Thyroid gland (tissue), 4 donors: Measurements from ENCODE around the gene ZMIZ1. TPM values are rescaled to one million over a fixed set of nuclear protein-coding genes. Genes with fewer than 3 reads are reported as not detected.

Experiments
- DNase-seq, 2 donors: peaks; one replicate each; pipeline ENCODE4 v3.0.0-alpha.2; 2019
- H3K27ac ChIP-seq, 3 donors: fragments of 200-600 bp; sonication (generic); 1 replicate in 2 of 3; 2 replicates in 1 of 3; pipeline ENCODE4 v1.5.1; 2016 to 2019; ENCODE audit warnings: mild to moderate bottlenecking in 1 of 3, moderate library complexity in 1 of 3
- H3K27me3 ChIP-seq: fragments of 200-600 bp; sonication (generic); one replicate; pipeline ENCODE4 v1.5.1; 2019
- H3K36me3 ChIP-seq, 2 donors: fragments of 200-600 bp; sonication (generic); one replicate each; pipeline ENCODE4 v1.5.1; 2016 to 2019
- H3K4me1 ChIP-seq, 2 donors: fragments of 200-600 bp; sonication (generic); one replicate each; pipeline ENCODE4 v1.5.1; 2017 to 2019
- H3K4me3 ChIP-seq, 3 donors: fragments of 200-600 bp; sonication (generic); replicated peaks in 1 of 3; 1 replicate in 2 of 3; 2 replicates in 1 of 3; pipeline ENCODE4 v1.5.1; 2016; ENCODE audit warnings: mild to moderate bottlenecking in 1 of 3
- H3K9me3 ChIP-seq: fragments of 200-600 bp; sonication (generic); one replicate; pipeline ENCODE4 v1.5.1; 2017
- CTCF ChIP-seq, 6 experiments: fragments of 200-600 bp in 3 of 6; fragments of 450-650 bp in 3 of 6; sonication (generic) in 3 of 6; IDR thresholded peaks; one replicate each; pipeline ENCODE4 v1.5.1; 2016 to 2019; ENCODE audit warnings: antibody characterized with exemption in 6 of 6, mild to moderate bottlenecking in 2 of 6, inconsistent platforms in 1 of 6, moderate library complexity in 1 of 6
- POLR2A ChIP-seq, 2 donors: fragments of 450-650 bp; IDR thresholded peaks; one replicate each; pipeline ENCODE4 v1.6.1; 2017; ENCODE audit warnings: antibody characterized with exemption in 2 of 2, mild to moderate bottlenecking in 2 of 2, moderate library complexity in 1 of 2
- WGBS, 2 donors: methylation state at CpG; one replicate each; pipeline ENCODE4 v1.1.5; 2017; 5-methylcytosine and 5-hydroxymethylcytosine counted together
- intact Hi-C: fragments of 100-400 bp; cut with DNase I; formaldehyde crosslinking; loops from one replicate; pipeline ENCODE4 v1.15.1; 2023
- total RNA-seq, 4 donors: library from RNA; depleted of rRNA; stranded (reverse); fragments of >200 nt; gene quantifications; one replicate each; pipeline ENCODE4 v1.2.3, GENCODE V29; 2016

The ZMIZ1 gene
- total RNA-seq, 4 donors from 2014 or later: 59.9 to 128 (median 94.4) TPM

DNA sequence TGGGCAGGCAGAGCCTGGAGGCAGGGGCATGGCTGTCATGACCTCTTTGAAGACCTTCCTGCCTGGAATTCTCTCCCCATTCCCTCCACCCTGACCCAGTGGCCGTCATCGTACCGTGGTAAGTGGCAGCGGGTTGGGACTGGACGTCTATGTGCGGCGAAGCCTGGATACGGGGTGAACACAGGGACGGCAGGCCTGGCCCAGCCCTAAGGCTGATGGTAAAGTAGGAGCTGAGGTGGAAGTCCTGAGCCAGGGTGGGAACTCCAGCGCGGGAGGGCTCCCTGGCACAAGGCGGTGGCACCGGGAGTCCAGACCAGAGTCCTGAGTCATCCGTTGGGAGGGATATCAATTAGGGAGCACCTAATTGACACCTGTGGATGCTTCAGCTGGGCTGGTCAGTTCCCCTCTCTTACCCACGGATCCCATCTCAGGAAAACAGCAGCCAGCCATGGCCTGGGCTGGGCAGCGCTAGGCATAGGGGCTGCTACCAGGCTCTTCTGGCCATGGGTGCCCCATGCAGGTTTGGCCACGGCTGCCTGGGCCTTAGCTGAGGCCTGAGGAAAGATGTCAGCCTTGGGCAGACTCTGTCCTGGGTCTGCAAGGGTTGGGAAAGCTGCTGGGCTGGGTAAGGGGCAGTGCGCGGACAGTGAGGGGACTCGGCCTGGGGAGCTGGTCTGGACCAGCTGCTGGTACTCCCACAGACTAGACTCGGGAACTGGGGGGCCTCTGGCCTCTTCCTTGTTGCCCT lies 281.8 kb downstream of the ZMIZ1 start:
- 91% methylated on average over 16 to 17 of the region's 21 CpGs for WGBS, 2 donors
- no peak overlapping the region for H3K4me3 ChIP-seq
- H3K9me3 ChIP-seq: no peaks in the 10 kb centered on the region
- no peak for TF ChIP-seq POLR2A (IDR thresholded peaks at IDR 0.05)
- TF ChIP-seq CTCF (IDR thresholded peaks at IDR 0.05): no peak
- intact Hi-C loops: no loop called here
- H3K36me3 ChIP-seq: peaks cover 42 to 45% of the 10 kb centered on the region in 2 donors
- DNase-seq: no peak
- no peaks in the 10 kb centered on the region for H3K27me3 ChIP-seq
- H3K27ac ChIP-seq: no peak overlapping the region
- H3K4me1 ChIP-seq: peaks cover 19 to 21% of the 10 kb centered on the region in 2 donors

DNA sequence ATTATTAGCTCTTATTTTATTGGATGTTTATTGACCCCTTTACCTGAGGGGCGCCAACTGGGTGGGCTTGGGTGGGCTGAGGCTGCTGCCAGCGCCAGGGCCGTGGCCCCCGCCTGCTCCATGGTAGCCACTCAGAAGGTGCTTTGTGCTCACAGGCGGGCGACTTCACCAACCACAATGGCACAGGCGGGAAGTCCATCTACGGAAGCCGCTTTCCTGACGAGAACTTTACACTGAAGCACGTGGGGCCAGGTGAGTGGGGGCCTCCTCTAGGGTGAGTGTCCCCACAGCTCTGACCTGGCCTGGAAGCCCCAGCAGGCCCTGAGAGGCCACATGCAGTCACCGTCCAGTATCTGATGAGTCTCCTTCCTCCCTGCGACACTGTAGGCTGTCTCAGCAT lies 282.6 kb downstream of the ZMIZ1 start:
- Histone ChIP-seq H3K27ac (no peak overlapping the region), H3K9me3 (no peaks in the 10 kb centered on the region), H3K27me3 (no peaks in the 10 kb centered on the region), H3K4me1 (peaks cover 19 to 21% of the 10 kb centered on the region in 2 donors), H3K36me3 (peaks cover 42 to 45% of the 10 kb centered on the region in 2 donors), H3K4me3 (no peak overlapping the region)
- no peak for DNase-seq
- intact Hi-C loops: no loop called here
- 95 to 97% methylated on average over 13 of the region's 13 CpGs for WGBS, 2 donors
- TF ChIP-seq CTCF (IDR thresholded peaks at IDR 0.05) (no peak), POLR2A (IDR thresholded peaks at IDR 0.05) (no peak)

GRCh38 chr10:79352035-79352877 lies 283.5 kb downstream of the ZMIZ1 start:
- intact Hi-C loops: no loop called here
- no peak overlapping the region for H3K27ac ChIP-seq
- H3K4me3 ChIP-seq: no peak overlapping the region
- WGBS, 2 donors: 92 to 96% methylated on average over 11 of the region's 11 CpGs
- TF ChIP-seq POLR2A (IDR thresholded peaks at IDR 0.05) (no peak), CTCF (IDR thresholded peaks at IDR 0.05) (no peak)
- H3K27me3 ChIP-seq: no peaks in the 10 kb centered on the region
- no peak for DNase-seq
- peaks cover 42 to 45% of the 10 kb centered on the region in 2 donors for H3K36me3 ChIP-seq
- peaks cover 12 to 14% of the 10 kb centered on the region in 2 donors for H3K4me1 ChIP-seq
- no peaks in the 10 kb centered on the region for H3K9me3 ChIP-seq

- 86 to 92% methylated on average over 7 to 8 of the region's 8 CpGs for WGBS, 2 donors
- no peaks in the 10 kb centered on the region for H3K27me3 ChIP-seq
- intact Hi-C loops: no loop called here
- H3K9me3 ChIP-seq: no peaks in the 10 kb centered on the region
- H3K4me3 ChIP-seq: no peak overlapping the region
- peaks cover 12 to 14% of the 10 kb centered on the region in 2 donors for H3K4me1 ChIP-seq
- H3K27ac ChIP-seq: no peak overlapping the region
- DNase-seq: no peak
- peaks cover 42 to 45% of the 10 kb centered on the region in 2 donors for H3K36me3 ChIP-seq
- TF ChIP-seq CTCF (IDR thresholded peaks at IDR 0.05) (no peak), POLR2A (IDR thresholded peaks at IDR 0.05) (no peak)
Measured at GRCh38 chr10:79353000-79353406, 284.2 kb downstream of the ZMIZ1 start.

- Histone ChIP-seq H3K27me3 (no peaks in the 10 kb centered on the region), H3K4me1 (peaks cover 5 to 8% of the 10 kb centered on the region in 2 donors), H3K36me3 (peaks cover 42 to 45% of the 10 kb centered on the region in 2 donors), H3K9me3 (no peaks in the 10 kb centered on the region), H3K27ac (no peak overlapping the region), H3K4me3 (no peak overlapping the region)
- DNase-seq: no peak
- TF ChIP-seq POLR2A (IDR thresholded peaks at IDR 0.05) (no peak), CTCF (IDR thresholded peaks at IDR 0.05) (no peak)
- intact Hi-C loops: no loop called here
- WGBS, 2 donors: 95 to 96% methylated on average over 11 of the region's 11 CpGs
Measured at GRCh38 chr10:79353726-79354125, 285.0 kb downstream of the ZMIZ1 start.
